ENCODE results near the gene DOCK4.

- no peak for TF ChIP-seq POLR2A (IDR thresholded peaks at IDR 0.05)
- no peak for TF ChIP-seq CTCF (IDR thresholded peaks at IDR 0.05)
- TF ChIP-seq POLR2AphosphoS5 (IDR thresholded peaks at IDR 0.05) = no peak
- TF ChIP-seq EP300 (IDR thresholded peaks at IDR 0.05; ENCODE audit: low read depth) = no peak
Measured at GRCh38 chr7:112108981-112109380, 97.2 kb downstream of the DOCK4 start.
